ENCODE results near the gene UGGT2.

DNA sequence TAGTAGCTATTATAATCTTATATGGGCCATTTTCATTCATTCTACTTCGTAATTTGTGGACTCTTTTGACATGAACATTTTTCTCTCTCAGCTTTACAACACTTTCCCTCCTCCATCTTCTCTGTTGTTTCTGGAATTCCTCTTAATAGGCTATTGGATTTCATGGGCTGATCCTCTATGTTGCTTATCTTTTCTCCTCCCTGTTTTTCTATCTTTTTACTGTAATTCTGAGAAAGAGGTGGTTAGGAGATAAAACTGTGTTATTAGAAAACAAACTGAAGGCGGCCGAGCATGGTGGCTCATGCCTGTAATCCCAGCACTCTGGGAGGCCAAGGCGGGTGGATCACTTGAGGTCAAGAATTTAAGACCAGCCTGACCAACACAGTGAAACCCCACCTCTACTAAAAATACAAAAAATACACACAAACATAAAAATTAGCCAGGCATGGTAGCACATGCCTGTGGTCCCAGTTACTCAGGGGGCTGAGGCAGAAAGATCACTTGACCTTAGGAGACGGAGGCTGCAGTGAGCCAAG is 188.1 kb downstream of the UGGT2 start:
- TF ChIP-seq, protein P1, sequence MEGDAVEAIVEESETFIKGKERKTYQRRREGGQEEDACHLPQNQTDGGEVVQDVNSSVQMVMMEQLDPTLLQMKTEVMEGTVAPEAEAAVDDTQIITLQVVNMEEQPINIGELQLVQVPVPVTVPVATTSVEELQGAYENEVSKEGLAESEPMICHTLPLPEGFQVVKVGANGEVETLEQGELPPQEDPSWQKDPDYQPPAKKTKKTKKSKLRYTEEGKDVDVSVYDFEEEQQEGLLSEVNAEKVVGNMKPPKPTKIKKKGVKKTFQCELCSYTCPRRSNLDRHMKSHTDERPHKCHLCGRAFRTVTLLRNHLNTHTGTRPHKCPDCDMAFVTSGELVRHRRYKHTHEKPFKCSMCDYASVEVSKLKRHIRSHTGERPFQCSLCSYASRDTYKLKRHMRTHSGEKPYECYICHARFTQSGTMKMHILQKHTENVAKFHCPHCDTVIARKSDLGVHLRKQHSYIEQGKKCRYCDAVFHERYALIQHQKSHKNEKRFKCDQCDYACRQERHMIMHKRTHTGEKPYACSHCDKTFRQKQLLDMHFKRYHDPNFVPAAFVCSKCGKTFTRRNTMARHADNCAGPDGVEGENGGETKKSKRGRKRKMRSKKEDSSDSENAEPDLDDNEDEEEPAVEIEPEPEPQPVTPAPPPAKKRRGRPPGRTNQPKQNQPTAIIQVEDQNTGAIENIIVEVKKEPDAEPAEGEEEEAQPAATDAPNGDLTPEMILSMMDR (IDR thresholded peaks at IDR 0.05), result no peak
- TF ChIP-seq POLR2A (IDR thresholded peaks at IDR 0.05), result no peak
